Upper lobe of left lung (tissue), 6 donors: ENCODE measurements around the gene ASL. TPM values are rescaled to one million over a fixed set of nuclear protein-coding genes. Genes with fewer than 3 reads are reported as not detected.
"Not testable (repeated sequence)": the region's sequence is repeated elsewhere in the genome, so short reads cannot be mapped to it uniquely, and the experiment has no call there.

ENCODE experiments used
- ATAC-seq, 2 donors: fragments of 200-7000 bp; cut with Tn5 transposase; one replicate each; pipeline ENCODE4 v1.9.1; 2022; ENCODE audit warnings: mild to moderate bottlenecking in 2 of 2, moderate library complexity in 2 of 2; ENCODE audit not compliant: low FRiP score in 2 of 2
- DNase-seq, 2 donors: peaks; one replicate each; pipeline ENCODE4 v3.0.0-alpha.2; 2019 to 2020
- H3K27ac ChIP-seq, 4 donors: fragments of 200-600 bp; sonication (generic); one replicate each; pipeline ENCODE4 v1.5.1; 2016 to 2019
- H3K27me3 ChIP-seq, 4 donors: fragments of 200-600 bp; sonication (generic); one replicate each; pipeline ENCODE4 v1.5.1; 2017 to 2019
- H3K36me3 ChIP-seq, 4 donors: fragments of 200-600 bp; sonication (generic); one replicate each; pipeline ENCODE4 v1.5.1; 2016 to 2019
- H3K4me1 ChIP-seq, 4 donors: fragments of 200-600 bp; sonication (generic); one replicate each; pipeline ENCODE4 v1.5.1; 2018 to 2019
- H3K4me3 ChIP-seq, 4 donors: fragments of 200-600 bp; sonication (generic); one replicate each; pipeline ENCODE4 v1.5.1; 2017 to 2019; ENCODE audit warnings: mild to moderate bottlenecking in 2 of 4, moderate library complexity in 1 of 4
- H3K9me3 ChIP-seq, 4 donors: fragments of 200-600 bp; sonication (generic); one replicate each; pipeline ENCODE4 v1.5.1; 2018 to 2019
- EP300 ChIP-seq, 4 donors: sonication (generic); formaldehyde crosslinking; IDR thresholded peaks; one replicate each; pipeline ENCODE4 v1.5.1; 2017; ENCODE audit warnings: antibody characterized with exemption in 4 of 4, control low read depth in 2 of 4
- POLR2A ChIP-seq, 4 donors: fragments of 450-650 bp; IDR thresholded peaks; one replicate each; pipeline ENCODE4 v1.5.1; 2016 to 2017; ENCODE audit warnings: antibody characterized with exemption in 4 of 4, mild to moderate bottlenecking in 2 of 4
- POLR2AphosphoS5 ChIP-seq, 2 donors: sonication (generic); formaldehyde crosslinking; IDR thresholded peaks; one replicate each; pipeline ENCODE4 v1.5.1; 2017; ENCODE audit warnings: antibody characterized with exemption in 2 of 2
- WGBS, 2 donors: methylation state at CpG; one replicate each; pipeline ENCODE4 v1.1.5; 2017 to 2018; 5-methylcytosine and 5-hydroxymethylcytosine counted together
- total RNA-seq, 6 donors: library from RNA; depleted of rRNA in 4 of 6; stranded (reverse); fragments of >200 nt in 4 of 6; gene quantifications; one replicate each; pipeline versions ENCODE4 v1.1.0 to v1.2.1, GENCODE V29; 2016 to 2021
- TF ChIP-seq, protein P1 (sequence below), 6 experiments: fragments of 450-650 bp in 4 of 6; fragments of 200-600 bp in 2 of 6; sonication (generic) in 2 of 6; IDR thresholded peaks; one replicate each; pipeline ENCODE4 v1.5.1; 2016 to 2019; ENCODE audit warnings: antibody characterized with exemption in 6 of 6
- donor health status: DM: no; HTN: no; CAD: no; lungs with moderate emphysema.
- donor health status: DM: no; HTN: yes; CAD: no; lungs with severe emphysema.

The ASL gene
- total RNA-seq, 6 donors from 2014 or later = 45.5 to 101 (median 67.6) TPM

DNA sequence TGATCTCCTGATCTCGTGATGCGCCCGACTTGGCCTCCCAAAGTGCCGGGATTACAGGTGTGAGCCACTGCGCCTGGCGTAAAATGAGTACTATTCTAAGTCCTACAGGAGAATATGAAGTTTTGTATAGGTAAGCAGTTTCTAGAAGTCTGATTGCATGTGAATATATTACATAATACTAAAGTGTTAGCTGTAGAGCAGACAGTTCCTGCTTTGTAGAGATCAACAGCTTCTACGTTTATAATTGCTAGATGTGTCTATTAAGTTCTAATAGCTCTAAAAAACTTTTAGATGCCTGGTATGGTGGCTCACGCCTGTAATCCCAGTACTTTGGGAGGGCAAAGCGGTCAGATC lies 47.5 kb downstream of the ASL start:
- 63 to 72% methylated on average over 9 of the region's 9 CpGs for WGBS, 2 donors
- H3K9me3 ChIP-seq = no peaks in the 10 kb centered on the region
- peaks cover 0 to 3% (median 0%) of the 10 kb centered on the region in 4 donors for H3K36me3 ChIP-seq
- no peak for DNase-seq
- H3K27ac ChIP-seq = peak overlapping the region; percentile 40 to 76 (median 65)
- peak in 1 of 2 donors; percentile 43 for ATAC-seq
- no peaks in the 10 kb centered on the region for H3K27me3 ChIP-seq
- H3K4me3 ChIP-seq = peak overlapping the region in 1 of 4 donors; percentile 8
- peaks cover 44 to 70% (median 57%) of the 10 kb centered on the region in 4 donors for H3K4me1 ChIP-seq
- TF ChIP-seq POLR2A (IDR thresholded peaks at IDR 0.05) = no peak
- no peak for TF ChIP-seq POLR2AphosphoS5 (IDR thresholded peaks at IDR 0.05)
- TF ChIP-seq, protein P1, sequence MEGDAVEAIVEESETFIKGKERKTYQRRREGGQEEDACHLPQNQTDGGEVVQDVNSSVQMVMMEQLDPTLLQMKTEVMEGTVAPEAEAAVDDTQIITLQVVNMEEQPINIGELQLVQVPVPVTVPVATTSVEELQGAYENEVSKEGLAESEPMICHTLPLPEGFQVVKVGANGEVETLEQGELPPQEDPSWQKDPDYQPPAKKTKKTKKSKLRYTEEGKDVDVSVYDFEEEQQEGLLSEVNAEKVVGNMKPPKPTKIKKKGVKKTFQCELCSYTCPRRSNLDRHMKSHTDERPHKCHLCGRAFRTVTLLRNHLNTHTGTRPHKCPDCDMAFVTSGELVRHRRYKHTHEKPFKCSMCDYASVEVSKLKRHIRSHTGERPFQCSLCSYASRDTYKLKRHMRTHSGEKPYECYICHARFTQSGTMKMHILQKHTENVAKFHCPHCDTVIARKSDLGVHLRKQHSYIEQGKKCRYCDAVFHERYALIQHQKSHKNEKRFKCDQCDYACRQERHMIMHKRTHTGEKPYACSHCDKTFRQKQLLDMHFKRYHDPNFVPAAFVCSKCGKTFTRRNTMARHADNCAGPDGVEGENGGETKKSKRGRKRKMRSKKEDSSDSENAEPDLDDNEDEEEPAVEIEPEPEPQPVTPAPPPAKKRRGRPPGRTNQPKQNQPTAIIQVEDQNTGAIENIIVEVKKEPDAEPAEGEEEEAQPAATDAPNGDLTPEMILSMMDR (IDR thresholded peaks at IDR 0.05) = no peak
- no peak for TF ChIP-seq EP300 (IDR thresholded peaks at IDR 0.05)

DNA sequence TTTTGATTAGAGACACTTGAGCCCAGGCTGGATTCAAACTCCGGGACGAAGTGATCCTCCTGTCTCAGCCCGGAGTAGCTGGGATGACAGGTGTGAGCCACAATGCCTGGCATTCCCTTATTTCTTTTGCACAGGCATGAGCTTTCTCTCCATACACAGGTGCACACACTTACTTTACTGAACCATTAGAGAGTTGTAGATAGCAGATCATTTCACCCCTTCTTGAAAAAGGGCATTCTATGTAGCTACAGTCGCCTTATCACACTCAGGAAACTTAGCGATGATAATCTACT lies 48.9 kb downstream of the ASL start:
- H3K27me3 ChIP-seq, H3K36me3 ChIP-seq, DNase-seq, H3K4me3 ChIP-seq, H3K9me3 ChIP-seq, ATAC-seq: not testable (repeated sequence)
- peak overlapping the region in 2 of 4 donors; percentile 60 to 61 for H3K27ac ChIP-seq
- WGBS, 2 donors = 48 to 62% methylated on average over 5 of the region's 5 CpGs
- peaks cover 44 to 60% (median 50%) of the 10 kb centered on the region in 4 donors for H3K4me1 ChIP-seq

DNA sequence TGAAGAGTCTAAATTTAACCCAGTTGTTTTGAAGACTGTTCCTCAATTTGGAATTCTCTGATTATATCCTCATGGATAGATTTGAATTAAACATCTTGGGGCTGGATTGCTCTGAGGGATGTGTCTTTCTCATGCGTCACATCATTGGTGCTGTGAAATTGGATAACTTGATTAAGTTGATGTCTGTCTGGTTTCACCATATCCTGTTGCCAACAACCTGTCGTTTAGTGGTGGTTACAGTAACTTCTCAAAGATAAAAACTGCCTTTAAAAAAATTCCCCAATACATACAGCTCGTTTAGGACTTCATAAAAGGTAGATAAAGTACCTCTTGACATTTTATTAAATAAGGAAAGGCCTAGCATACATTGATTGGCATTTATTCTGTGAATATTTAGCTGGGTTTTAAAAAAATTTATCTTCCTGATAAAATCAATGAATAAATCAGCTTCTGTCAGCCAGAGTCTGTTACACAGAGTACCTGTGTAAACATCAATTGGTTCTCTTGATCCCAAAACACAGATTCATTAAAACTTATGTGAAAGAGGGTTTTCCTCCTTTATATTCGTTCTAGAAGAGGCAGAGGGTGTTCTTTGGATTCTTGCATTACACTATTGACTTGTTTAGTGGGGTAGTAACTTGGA lies 49.6 kb downstream of the ASL start:
- no peak for TF ChIP-seq POLR2AphosphoS5 (IDR thresholded peaks at IDR 0.05)
- TF ChIP-seq, protein P1 (IDR thresholded peaks at IDR 0.05) = no peak
- TF ChIP-seq EP300 (IDR thresholded peaks at IDR 0.05) = no peak
- TF ChIP-seq POLR2A (IDR thresholded peaks at IDR 0.05) = no peak
- no peaks in the 10 kb centered on the region for H3K36me3 ChIP-seq
- H3K27me3 ChIP-seq = no peaks in the 10 kb centered on the region
- DNase-seq = no peak
- WGBS, 2 donors = 14 to 21% methylated on average over 4 of the region's 4 CpGs
- no peak overlapping the region for H3K4me3 ChIP-seq
- H3K27ac ChIP-seq = peak overlapping the region; percentile 21 to 61 (median 42)
- no peaks in the 10 kb centered on the region for H3K9me3 ChIP-seq
- ATAC-seq = no peak
- H3K4me1 ChIP-seq = peaks cover 40 to 57% (median 49%) of the 10 kb centered on the region in 4 donors

DNA sequence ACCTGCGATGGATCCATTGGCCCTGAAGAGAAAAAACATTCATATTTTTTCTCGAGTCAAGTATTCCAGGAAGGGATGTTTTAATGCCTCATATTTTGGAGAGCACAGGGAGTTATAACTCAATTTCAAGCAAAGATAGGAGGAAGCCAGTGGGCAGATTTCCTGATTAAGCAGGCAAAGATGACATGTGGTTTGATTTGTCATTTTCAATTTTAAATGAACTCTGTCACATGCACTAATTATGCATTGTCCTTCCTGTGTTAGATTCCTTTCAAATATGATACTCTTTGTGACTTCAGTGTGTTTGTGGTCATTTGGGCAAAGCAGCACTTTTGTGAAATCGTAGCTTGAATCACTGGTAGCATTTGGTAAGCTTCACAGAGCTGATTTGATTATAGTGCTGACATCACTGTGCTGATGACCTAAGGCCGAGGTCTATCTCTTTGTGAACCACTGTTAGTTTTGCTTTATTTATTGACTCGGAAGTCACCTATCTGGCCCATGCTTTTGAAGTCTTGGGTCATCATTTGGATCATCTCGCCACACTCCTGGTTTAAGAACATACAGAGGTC lies 50.2 kb downstream of the ASL start:
- peaks cover 39 to 55% (median 47%) of the 10 kb centered on the region in 4 donors for H3K4me1 ChIP-seq
- peak in 1 of 2 donors; percentile 39 for ATAC-seq
- H3K27ac ChIP-seq = peak overlapping the region; percentile 21 to 65 (median 42)

DNA sequence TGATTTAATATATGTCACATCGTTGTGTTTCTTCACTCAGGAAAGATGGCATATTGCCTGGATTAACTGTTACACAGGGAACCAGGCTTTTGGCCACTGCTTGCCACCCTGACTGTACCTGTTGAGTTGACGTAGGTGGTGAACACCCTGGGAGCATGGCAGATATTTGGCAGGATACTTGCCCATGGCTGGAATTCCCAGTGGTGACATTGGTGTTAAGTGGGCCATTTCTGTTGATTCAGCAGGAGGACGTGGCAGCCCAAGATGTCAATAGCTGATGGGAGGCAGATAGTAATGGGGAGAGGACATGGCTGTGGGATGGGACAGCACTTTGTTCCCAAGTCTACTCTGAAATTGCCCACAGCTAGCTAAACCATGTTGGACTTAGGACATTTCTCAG lies 51.6 kb downstream of the ASL start:
- not testable (repeated sequence) for H3K27me3 ChIP-seq, DNase-seq, ATAC-seq, H3K4me3 ChIP-seq, H3K9me3 ChIP-seq
- H3K36me3 ChIP-seq = peaks cover 5 to 17% (median 14%) of the 10 kb centered on the region in 4 donors
- H3K4me1 ChIP-seq = peaks cover 31 to 45% (median 39%) of the 10 kb centered on the region in 4 donors
- peak overlapping the region in 2 of 4 donors; percentile 5 to 65 for H3K27ac ChIP-seq
- WGBS, 2 donors = 70 to 81% methylated on average over 3 of the region's 3 CpGs

More for the DNA sequence above, 50.2 kb downstream of the ASL start:
- not testable (repeated sequence) for H3K27me3 ChIP-seq, H3K36me3 ChIP-seq, H3K9me3 ChIP-seq, H3K4me3 ChIP-seq, DNase-seq
- WGBS, 2 donors = 64 to 71% methylated on average over 6 of the region's 6 CpGs

DNA sequence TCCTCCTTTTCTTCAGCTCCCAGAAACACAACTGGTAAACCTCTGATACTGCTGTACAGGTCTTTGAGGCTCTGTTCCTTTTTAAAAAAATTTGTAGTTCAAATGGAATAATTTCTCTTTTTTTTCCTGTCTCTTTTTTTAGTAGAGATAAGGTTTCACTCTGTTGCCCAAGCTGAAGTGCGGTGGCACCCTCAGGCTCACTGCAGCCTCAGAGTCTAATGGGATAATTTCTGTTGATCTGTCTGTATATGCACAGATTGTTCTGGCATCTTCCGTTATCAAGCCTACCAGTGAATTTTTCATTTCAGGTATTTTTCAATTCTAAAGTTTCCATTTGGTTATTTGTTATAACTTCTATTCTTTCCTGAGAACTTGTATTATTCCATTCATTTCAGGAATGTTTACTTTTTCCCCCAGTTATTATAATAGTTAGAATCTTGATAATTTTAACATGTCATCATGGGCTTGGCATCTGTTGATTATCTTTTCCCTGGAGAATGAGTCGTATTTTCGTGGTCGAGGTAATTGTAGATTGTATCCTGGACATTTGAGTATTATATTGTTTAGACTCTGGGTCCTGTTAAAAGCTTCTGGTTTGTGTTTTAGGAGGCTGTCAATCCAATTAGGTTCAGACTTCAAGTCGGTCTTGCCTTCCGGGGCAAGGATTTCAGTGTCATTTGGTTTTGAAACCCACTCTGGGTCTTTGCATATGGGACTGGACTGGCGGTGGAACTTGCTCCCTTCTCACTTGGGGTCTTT lies 63.6 kb downstream of the ASL start:
- peaks cover 6 to 71% (median 26%) of the 10 kb centered on the region in 4 donors for H3K36me3 ChIP-seq
- DNase-seq (no peak), ATAC-seq (no peak)
- H3K4me1 ChIP-seq = peaks cover 12 to 27% (median 15%) of the 10 kb centered on the region in 4 donors
- H3K4me3 ChIP-seq = no peak overlapping the region
- no peak overlapping the region for H3K27ac ChIP-seq
- no peaks in the 10 kb centered on the region for H3K9me3 ChIP-seq
- no peaks in the 10 kb centered on the region for H3K27me3 ChIP-seq
- 75 to 78% methylated on average over 8 of the region's 8 CpGs for WGBS, 2 donors
- TF ChIP-seq EP300 (IDR thresholded peaks at IDR 0.05) (no peak), POLR2AphosphoS5 (IDR thresholded peaks at IDR 0.05) (no peak), POLR2A (IDR thresholded peaks at IDR 0.05) (no peak)
- TF ChIP-seq, protein P1 (IDR thresholded peaks at IDR 0.05) = no peak
